HG03066 (cell line): ENCODE measurements around the gene TMEM120B.
"Not testable (repeated sequence)": the region's sequence is repeated elsewhere in the genome, so short reads cannot be mapped to it uniquely, and the experiment has no call there.

Experiments
- ATAC-seq: cut with Tn5 transposase; IDR thresholded peaks from one replicate; pipeline ENCODE4 v1.9.1; 2021; ENCODE audit warnings: low read depth; ENCODE audit not compliant: unreplicated experiment

The TMEM120B gene

GRCh38 chr12:121708313-121709063, 4.1 kb upstream of the TMEM120B start:
- ATAC-seq, result no peak

- not testable (repeated sequence) for ATAC-seq
These were observed 3.5 kb upstream of the TMEM120B start for GRCh38 chr12:121709064-121709424.

DNA sequence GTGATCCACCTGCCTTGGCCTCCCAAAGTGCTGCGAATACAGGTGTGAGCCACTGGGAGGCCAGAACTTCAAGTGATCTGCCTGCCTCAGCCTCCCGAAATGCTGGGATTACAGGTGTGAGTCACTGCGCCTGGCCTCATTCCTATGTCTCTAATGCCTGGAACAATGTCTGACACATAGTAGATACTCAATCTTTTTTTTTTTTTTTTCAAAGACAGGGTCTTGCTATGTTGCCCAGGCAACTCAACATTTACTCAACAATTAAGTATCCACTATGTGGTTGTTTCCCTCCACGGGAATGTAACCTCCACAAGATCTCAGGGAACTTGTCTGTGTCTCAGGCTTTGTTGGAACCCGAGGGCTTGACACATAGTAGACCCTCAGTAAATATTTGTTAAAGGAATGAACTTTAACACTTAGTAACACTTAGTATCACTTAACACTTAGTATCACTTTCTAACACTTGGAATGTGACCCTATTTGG, 3.0 kb upstream of the TMEM120B start:
- ATAC-seq, result no peak

DNA sequence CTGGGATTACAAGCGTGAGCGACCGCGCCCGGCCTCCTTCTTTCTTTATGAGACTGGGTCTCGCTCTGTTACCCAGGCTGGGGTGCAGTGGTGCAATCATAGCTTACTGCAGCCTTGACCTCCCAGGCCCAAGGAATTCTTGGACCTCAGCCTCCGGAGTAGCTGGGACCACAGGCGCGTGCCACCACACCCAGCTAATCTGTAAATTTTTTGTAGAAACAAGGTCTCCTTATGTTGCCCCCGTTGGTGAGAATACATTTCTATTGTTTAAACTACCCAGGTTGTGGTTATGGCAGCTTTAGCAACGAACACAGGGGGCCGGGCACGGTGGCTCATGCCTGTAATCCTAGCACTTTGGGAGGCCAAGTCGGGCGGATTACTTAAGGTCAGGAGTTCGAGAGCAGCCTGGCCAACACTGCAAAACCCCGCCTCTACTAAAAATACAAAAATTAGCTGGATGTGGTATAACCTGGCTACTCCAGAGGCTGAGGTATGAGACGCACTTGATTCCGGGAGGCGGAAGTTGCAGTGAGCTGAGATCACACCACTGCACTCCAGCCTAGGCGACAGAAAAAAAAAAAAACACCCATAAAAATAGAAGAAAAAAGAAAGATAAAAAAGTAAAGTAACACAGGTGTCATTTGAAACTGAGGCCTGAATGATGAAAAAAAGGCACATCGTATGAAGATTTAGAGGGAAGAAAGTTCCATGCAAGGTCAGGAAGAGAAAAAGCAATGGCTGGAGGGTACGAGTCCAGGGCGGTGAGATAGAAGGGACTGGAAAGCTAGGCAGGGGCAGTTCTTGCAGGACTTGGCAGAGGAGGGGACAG, 977 bp upstream of the TMEM120B start:
- ATAC-seq, result no peak

GRCh38 chr12:121712190-121712460, 427 bp upstream of the TMEM120B start:
- peak; percentile 31 for ATAC-seq

DNA sequence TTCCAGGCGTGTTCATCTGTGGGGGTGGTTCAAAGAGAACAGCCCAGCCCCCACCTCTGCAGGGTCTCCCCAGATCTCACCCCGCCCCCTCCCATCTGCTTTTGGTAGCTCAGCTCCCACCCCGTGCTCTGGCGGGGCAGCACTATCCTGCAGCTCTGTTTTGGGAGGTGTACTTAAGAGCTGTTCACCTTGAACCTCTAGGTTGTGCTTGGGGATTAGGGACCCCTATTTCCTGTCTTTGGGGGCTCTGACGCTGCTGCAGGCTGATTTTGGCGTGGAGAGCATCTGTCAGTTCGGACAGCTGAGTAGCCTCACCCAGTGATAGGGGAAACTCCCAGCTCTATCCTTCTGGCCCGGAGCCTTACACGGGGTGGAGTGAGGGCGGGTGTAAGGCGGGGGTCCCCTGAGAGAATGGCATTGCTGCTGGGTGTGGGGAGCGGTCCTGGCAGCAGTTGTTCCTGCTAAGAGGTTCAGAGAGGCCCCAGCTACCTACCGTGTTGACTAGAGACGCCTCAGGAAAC, 765 bp downstream of the TMEM120B start:
- ATAC-seq, result no peak

DNA sequence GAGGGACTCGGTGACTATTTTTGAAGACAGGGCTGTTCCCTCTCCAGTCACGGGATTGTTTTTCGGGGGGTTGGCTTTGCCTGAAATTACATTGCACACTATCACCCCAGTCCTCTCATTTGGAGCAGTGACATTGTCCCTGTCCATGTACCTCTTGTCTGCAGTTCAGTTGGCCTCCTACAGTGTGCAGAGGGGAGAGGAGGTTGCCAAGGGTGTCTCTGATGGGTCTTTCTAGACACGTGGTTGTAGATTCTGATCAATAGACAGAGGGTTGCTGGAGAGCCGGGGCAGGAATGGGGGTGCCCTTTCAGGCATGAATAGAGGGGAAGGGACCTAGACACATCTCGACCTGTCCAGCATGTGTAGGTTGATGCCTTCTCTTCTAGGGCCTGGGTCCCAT, 1.2 kb downstream of the TMEM120B start:
- no peak for ATAC-seq

GRCh38 chr12:121715055-121715454, 2.5 kb downstream of the TMEM120B start:
- not testable (repeated sequence) for ATAC-seq

DNA sequence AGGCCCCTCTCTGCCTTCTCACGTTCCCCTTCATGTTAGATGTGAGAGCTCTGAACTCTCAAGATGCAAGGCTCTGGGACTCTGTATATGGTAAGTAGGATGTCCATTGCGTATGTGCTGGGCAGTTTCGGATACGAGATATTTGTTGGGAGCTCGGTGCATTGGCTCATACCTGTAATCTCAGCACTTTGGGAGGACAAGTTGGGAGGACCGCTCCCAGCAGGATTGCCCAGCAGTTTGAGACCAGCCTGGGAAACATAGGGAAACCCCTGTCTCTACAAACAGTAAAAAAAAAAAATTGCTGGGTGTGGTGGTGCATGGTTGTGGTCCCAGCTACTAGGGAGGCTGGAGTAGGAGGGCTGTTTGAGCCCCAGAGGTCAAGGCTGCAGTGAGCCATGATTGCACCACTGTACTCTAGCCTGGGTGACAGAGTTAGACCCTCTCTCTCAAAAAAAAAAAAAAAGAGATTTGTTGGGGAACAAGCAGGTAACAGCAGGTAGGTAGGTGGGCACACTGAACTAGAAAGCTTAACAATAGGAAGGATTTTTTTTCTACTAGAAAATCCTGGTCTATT, 3.4 kb downstream of the TMEM120B start:
- ATAC-seq, result no peak

GRCh38 chr12:121717041-121717699, 4.6 kb downstream of the TMEM120B start:
- no peak for ATAC-seq

GRCh38 chr12:121718653-121719239, 6.2 kb downstream of the TMEM120B start:
- ATAC-seq, result no peak

- ATAC-seq, result no peak
These were observed 7.4 kb downstream of the TMEM120B start for GRCh38 chr12:121719926-121720414.

- ATAC-seq, result no peak
These were observed 8.2 kb downstream of the TMEM120B start for GRCh38 chr12:121720762-121721161.

- no peak for ATAC-seq
These were observed 10.0 kb downstream of the TMEM120B start for GRCh38 chr12:121722511-121722910.

DNA sequence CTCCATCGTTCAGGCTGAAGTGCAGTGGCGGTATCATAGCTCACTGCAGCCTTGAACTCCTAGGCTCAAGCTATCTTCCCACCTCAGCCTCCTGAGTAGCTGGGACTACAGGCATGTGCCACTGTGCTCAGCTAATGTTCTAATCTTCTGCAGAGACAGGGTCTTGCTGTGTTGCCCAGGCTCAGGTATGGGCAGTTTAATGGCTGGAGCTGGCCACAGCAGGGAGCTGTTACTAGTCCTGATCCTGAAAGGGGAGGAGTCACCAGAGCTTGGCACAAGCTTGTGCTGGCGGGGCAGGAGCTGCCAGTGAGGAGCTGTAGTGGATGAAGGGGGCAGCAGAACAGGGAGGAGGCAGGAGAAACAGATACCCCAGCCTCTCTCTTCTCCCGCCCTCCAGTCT, 10.6 kb downstream of the TMEM120B start:
- ATAC-seq, result no peak

- no peak for ATAC-seq
These were observed 12.4 kb downstream of the TMEM120B start for GRCh38 chr12:121724925-121725324.

DNA sequence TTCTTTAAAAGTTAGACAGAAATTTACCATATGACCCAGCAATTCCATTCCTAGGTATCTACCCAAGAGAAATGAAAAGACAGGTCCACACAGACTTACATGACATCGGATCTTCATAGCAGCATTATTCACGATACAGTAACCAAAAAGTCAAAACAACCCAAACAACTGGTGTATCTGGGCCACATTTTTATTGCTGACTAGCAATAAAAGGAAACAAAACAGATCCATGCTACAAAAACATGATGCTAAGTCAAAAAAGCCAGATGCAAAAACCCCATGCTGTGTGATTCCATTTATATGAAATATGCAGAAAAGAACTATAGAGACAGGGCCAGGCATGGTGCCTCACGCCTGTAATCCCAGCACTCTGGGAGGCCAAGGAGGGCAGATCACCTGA, 12.9 kb downstream of the TMEM120B start:
- ATAC-seq, result no peak

DNA sequence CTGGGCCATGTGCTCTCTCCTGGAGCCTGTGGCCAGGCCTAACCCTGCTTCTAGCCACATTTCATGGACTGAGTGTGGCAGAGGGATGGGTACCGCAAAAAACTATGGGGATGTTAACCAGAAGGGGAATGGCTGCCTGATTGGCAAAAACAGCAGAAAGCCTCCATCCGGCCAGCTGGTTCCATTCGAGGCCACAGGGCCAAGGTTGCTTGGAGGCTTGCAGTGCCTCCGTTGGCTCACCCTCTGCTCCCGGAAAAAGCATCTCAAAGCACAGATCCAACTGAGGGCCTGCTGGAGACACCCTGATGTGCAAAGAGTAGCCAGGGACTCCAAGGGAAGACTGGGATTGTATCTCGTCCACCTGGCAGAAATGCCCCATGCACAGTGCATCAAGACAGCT, 16.5 kb downstream of the TMEM120B start:
- ATAC-seq, result no peak

DNA sequence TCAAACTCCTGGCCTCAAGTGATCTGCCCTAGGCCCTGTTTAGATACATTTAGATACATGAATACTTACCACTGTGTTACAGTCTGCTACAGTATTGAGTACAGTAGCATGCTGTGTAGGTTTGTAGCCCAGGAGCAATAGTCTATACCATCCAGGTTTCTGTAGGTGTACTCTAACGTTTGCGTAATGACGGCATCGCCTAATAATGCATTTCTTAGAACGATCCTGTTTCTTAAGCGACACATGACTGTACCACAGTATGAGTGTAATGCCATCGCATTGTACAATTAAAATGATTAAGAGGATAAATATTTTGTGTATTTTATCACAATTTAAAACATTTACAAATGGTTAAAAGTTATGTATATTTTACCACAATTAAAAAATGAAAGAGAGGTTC, 18.9 kb downstream of the TMEM120B start:
- ATAC-seq, result no peak

- no peak for ATAC-seq
These were observed 21.3 kb downstream of the TMEM120B start for GRCh38 chr12:121733849-121734248.
